ENCODE data around the gene DYNLT3.

The DYNLT3 gene

DNA sequence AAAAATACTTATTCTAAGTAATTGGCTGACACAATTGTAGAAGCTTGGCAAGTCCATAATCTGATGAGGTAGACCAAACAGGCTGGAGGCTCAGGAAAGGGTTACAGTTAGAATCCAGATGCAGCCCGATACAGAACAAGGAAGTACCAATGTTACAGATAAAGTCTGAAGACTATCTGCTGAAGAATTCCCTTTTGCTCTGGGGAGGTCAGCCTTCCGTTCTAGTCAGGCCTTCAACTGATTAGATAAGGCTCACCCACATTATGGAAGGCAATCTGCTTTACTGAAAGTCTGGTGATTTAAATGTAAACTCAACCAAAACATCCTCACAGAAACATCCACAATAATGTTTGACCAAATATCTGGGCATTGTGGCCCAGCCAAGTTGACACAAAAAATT is 7.4 kb upstream of the DYNLT3 start:
- CTCF ChIA-PET, result no interaction called here
- TF ChIP-seq FOXA1 (IDR thresholded peaks at IDR 0.05), result no peak
- no peak for TF ChIP-seq CTBP1 (IDR thresholded peaks at IDR 0.05; ENCODE audit: borderline replicate concordance)
- no peak for TF ChIP-seq ZNF384 (IDR thresholded peaks at IDR 0.05)
- no peak for TF ChIP-seq LEF1 (IDR thresholded peaks at IDR 0.05; ENCODE audit: borderline replicate concordance)
- TF ChIP-seq FOXM1 (IDR thresholded peaks at IDR 0.05; ENCODE audit: borderline replicate concordance), result no peak
- TF ChIP-seq ARNT (IDR thresholded peaks at IDR 0.05), result no peak
- TF ChIP-seq SP1 (IDR thresholded peaks at IDR 0.05), result no peak
- no peak for TF ChIP-seq NFRKB (IDR thresholded peaks at IDR 0.05)
- TF ChIP-seq L3MBTL2 (conservative IDR thresholded peaks at IDR 0.05), result no peak
- no peak for TF ChIP-seq SUZ12 (IDR thresholded peaks at IDR 0.05)
- no peak for TF ChIP-seq FOXK2 (IDR thresholded peaks at IDR 0.05)
- TF ChIP-seq TARDBP (IDR thresholded peaks at IDR 0.05), result no peak
- no peak for TF ChIP-seq BHLHE40 (IDR thresholded peaks at IDR 0.05; ENCODE audit: borderline replicate concordance)
- POLR2A ChIA-PET, result no interaction called here
- DNase-seq (ENCODE audit: extremely low spot score), result no peak

DNA sequence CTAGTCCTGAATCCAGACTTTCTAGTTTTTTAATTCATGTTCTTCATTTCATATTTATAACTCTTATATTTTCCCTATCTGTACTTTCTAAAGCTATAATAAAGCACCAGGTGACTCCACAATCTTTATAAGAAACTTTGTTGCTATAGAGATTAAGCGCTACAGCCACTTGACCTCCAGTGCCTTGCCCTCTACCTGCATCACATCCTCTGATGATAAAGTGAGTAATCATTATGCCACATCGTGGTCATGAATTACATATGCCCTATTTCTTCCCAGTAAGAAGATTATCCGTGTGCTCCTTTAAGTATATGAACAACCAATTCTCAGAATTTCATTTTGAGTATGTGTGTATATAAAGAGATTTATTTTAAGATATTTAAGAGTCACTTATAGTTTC is 6.8 kb upstream of the DYNLT3 start:
- ChIA-PET CTCF (interaction anchor here (0.9 kb wide), 1 partner anchor 282 kb away, joined by 5 read pairs; no protein-coding TSS in a partner anchor), POLR2A (no interaction called here)
- DNase-seq (ENCODE audit: extremely low spot score), result no peak
- TF ChIP-seq L3MBTL2 (conservative IDR thresholded peaks at IDR 0.05), result no peak
- no peak for TF ChIP-seq CTBP1 (IDR thresholded peaks at IDR 0.05; ENCODE audit: borderline replicate concordance)
- TF ChIP-seq FOXM1 (IDR thresholded peaks at IDR 0.05; ENCODE audit: borderline replicate concordance), result no peak
- TF ChIP-seq, protein P1, sequence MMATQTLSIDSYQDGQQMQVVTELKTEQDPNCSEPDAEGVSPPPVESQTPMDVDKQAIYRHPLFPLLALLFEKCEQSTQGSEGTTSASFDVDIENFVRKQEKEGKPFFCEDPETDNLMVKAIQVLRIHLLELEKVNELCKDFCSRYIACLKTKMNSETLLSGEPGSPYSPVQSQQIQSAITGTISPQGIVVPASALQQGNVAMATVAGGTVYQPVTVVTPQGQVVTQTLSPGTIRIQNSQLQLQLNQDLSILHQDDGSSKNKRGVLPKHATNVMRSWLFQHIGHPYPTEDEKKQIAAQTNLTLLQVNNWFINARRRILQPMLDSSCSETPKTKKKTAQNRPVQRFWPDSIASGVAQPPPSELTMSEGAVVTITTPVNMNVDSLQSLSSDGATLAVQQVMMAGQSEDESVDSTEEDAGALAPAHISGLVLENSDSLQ (IDR thresholded peaks at IDR 0.05), result no peak
- no peak for TF ChIP-seq HDGF (IDR thresholded peaks at IDR 0.05; ENCODE audit: borderline replicate concordance)
- no peak for TF ChIP-seq SUZ12 (IDR thresholded peaks at IDR 0.05)
- no peak for TF ChIP-seq ZNF384 (IDR thresholded peaks at IDR 0.05)
- TF ChIP-seq BHLHE40 (IDR thresholded peaks at IDR 0.05; ENCODE audit: borderline replicate concordance), result no peak
- TF ChIP-seq ARNT (IDR thresholded peaks at IDR 0.05), result no peak
- no peak for TF ChIP-seq FOXA1 (IDR thresholded peaks at IDR 0.05)
- TF ChIP-seq NFRKB (IDR thresholded peaks at IDR 0.05), result no peak
- TF ChIP-seq SP1 (IDR thresholded peaks at IDR 0.05), result no peak
- TF ChIP-seq LEF1 (IDR thresholded peaks at IDR 0.05; ENCODE audit: borderline replicate concordance), result no peak

- CTCF ChIA-PET, result no interaction called here
- POLR2A ChIA-PET, result no interaction called here
- DNase-seq (ENCODE audit: extremely low spot score), result no peak
- TF ChIP-seq ZNF384 (IDR thresholded peaks at IDR 0.05), result no peak
- TF ChIP-seq FOXM1 (IDR thresholded peaks at IDR 0.05; ENCODE audit: borderline replicate concordance), result no peak
- TF ChIP-seq L3MBTL2 (conservative IDR thresholded peaks at IDR 0.05), result peak; percentile 30
- TF ChIP-seq SUZ12 (IDR thresholded peaks at IDR 0.05), result no peak
- no peak for TF ChIP-seq LEF1 (IDR thresholded peaks at IDR 0.05; ENCODE audit: borderline replicate concordance)
- TF ChIP-seq FOXK2 (IDR thresholded peaks at IDR 0.05), result no peak
Measured at GRCh38 chrX:37847733-37848197, 394 bp upstream of the DYNLT3 start.

DNA sequence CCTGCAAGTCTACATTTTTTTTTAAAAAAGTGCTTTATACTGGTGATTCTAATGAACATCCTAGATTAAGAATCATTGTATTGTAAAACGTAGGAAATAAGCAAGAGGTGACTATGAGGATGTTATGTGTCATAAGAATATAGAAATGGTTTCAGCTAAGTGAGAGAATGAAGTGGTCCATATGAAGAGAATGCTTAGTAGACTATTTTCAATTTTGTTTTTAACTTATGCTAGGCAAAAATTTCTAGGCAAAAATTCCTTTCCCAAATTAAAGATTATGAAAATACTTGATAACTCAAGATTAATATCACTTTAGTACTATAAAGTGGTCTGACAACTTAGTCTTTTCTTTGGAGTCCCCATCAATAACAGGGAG is 825 bp downstream of the DYNLT3 start:
- no peak for TF ChIP-seq HDGF (IDR thresholded peaks at IDR 0.05; ENCODE audit: borderline replicate concordance)
- no peak for TF ChIP-seq BHLHE40 (IDR thresholded peaks at IDR 0.05; ENCODE audit: borderline replicate concordance)
- TF ChIP-seq SP1 (IDR thresholded peaks at IDR 0.05), result no peak
- no peak for TF ChIP-seq FOXK2 (IDR thresholded peaks at IDR 0.05)
- TF ChIP-seq SUZ12 (IDR thresholded peaks at IDR 0.05), result no peak
- no peak for TF ChIP-seq FOXM1 (IDR thresholded peaks at IDR 0.05; ENCODE audit: borderline replicate concordance)
- TF ChIP-seq FOXA1 (IDR thresholded peaks at IDR 0.05), result no peak
- no peak for TF ChIP-seq ELF4 (IDR thresholded peaks at IDR 0.05)
- no peak for TF ChIP-seq NFRKB (IDR thresholded peaks at IDR 0.05)
- DNase-seq (ENCODE audit: extremely low spot score), result no peak
- CTCF ChIA-PET, result no interaction called here
- POLR2A ChIA-PET, result no interaction called here

- TF ChIP-seq SP1 (IDR thresholded peaks at IDR 0.05), result no peak
- CTCF ChIA-PET, result no interaction called here
- no peak for DNase-seq (ENCODE audit: extremely low spot score)
- POLR2A ChIA-PET, result no interaction called here
Measured at GRCh38 chrX:37846141-37846540, 1.2 kb downstream of the DYNLT3 start.

GRCh38 chrX:37844622-37845021 is 2.7 kb downstream of the DYNLT3 start:
- TF ChIP-seq FOXA1 (IDR thresholded peaks at IDR 0.05) (no peak), FOXM1 (IDR thresholded peaks at IDR 0.05; ENCODE audit: borderline replicate concordance) (no peak), HDGF (IDR thresholded peaks at IDR 0.05; ENCODE audit: borderline replicate concordance) (no peak), SP1 (IDR thresholded peaks at IDR 0.05) (no peak), LEF1 (IDR thresholded peaks at IDR 0.05; ENCODE audit: borderline replicate concordance) (no peak), ELF4 (IDR thresholded peaks at IDR 0.05) (no peak), L3MBTL2 (conservative IDR thresholded peaks at IDR 0.05) (no peak), BHLHE40 (IDR thresholded peaks at IDR 0.05; ENCODE audit: borderline replicate concordance) (no peak), TARDBP (IDR thresholded peaks at IDR 0.05) (no peak), ARNT (IDR thresholded peaks at IDR 0.05) (no peak), NFRKB (IDR thresholded peaks at IDR 0.05) (no peak), ZNF384 (IDR thresholded peaks at IDR 0.05) (no peak), FOXK2 (IDR thresholded peaks at IDR 0.05) (no peak), CTBP1 (IDR thresholded peaks at IDR 0.05; ENCODE audit: borderline replicate concordance) (no peak), SUZ12 (IDR thresholded peaks at IDR 0.05) (no peak)
- TF ChIP-seq, protein P1 (IDR thresholded peaks at IDR 0.05), result no peak
- POLR2A ChIA-PET, result no interaction called here
- no peak for DNase-seq (ENCODE audit: extremely low spot score)
- CTCF ChIA-PET, result no interaction called here

- no peak for DNase-seq (ENCODE audit: extremely low spot score)
- TF ChIP-seq SP1 (IDR thresholded peaks at IDR 0.05), result no peak
- TF ChIP-seq LEF1 (IDR thresholded peaks at IDR 0.05; ENCODE audit: borderline replicate concordance), result no peak
- TF ChIP-seq, protein P1 (IDR thresholded peaks at IDR 0.05), result no peak
- no peak for TF ChIP-seq L3MBTL2 (conservative IDR thresholded peaks at IDR 0.05)
- no peak for TF ChIP-seq BHLHE40 (IDR thresholded peaks at IDR 0.05; ENCODE audit: borderline replicate concordance)
- no peak for TF ChIP-seq CTBP1 (IDR thresholded peaks at IDR 0.05; ENCODE audit: borderline replicate concordance)
- TF ChIP-seq NFRKB (IDR thresholded peaks at IDR 0.05), result no peak
- no peak for TF ChIP-seq SUZ12 (IDR thresholded peaks at IDR 0.05)
- POLR2A ChIA-PET, result no interaction called here
- CTCF ChIA-PET, result no interaction called here
Measured at GRCh38 chrX:37840931-37841330, 6.4 kb downstream of the DYNLT3 start.
